GM12891 (cell line): ENCODE measurements around the gene RCBTB2.

ENCODE experiments used
- PAX5 ChIP-seq: IDR thresholded peaks from 2 replicates; pipeline ENCODE4 v1.6.1; 2011; ENCODE audit warnings: low read length, moderate library complexity, mild to moderate bottlenecking; ENCODE audit not compliant: insufficient read depth, severe bottlenecking
- POLR2A ChIP-seq: IDR thresholded peaks from 2 replicates; pipeline ENCODE4 v1.6.1; 2011; ENCODE audit warnings: low read depth, low read length, control low read depth
- POLR2AphosphoS5 ChIP-seq: IDR thresholded peaks from 2 replicates; pipeline ENCODE4 v1.6.1; 2011; ENCODE audit warnings: low read depth, low read length, control low read depth

GRCh38 chr13:48549658-48550057, 16.8 kb upstream of the RCBTB2 start:
- TF ChIP-seq POLR2A = no peak
- no peak for TF ChIP-seq POLR2AphosphoS5
- TF ChIP-seq PAX5 = no peak
